ENCODE data around the gene IL1RAP. TPM values are rescaled to one million over a fixed set of nuclear protein-coding genes. Genes with fewer than 3 reads are reported as not detected.
A peak's percentile ranks its signal among the peaks of the same experiment; 100 is the strongest.

Gene IL1RAP
- total RNA-seq, 1 donor from 2014 or later = 52.6 TPM

DNA sequence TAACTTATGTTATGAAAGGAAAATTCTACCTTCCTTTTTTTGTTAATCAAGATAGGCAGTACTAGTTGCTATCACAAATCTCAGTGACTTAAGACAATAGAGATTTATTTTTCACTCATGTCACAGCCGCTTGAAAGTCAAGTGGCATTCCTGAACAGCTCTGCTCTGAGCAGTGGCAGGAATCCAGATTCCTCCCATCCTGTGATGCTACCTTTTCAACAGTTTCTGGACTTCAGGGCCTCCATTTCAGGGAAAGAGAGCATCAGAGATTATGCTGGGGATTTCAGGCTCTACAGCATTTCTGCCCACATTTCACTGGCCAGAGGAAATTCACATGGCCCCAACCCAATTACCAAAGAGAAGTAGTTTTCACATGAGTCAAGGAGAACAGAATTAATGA is 83.4 kb downstream of the IL1RAP start:
- no peak for ATAC-seq
- no peak for DNase-seq (ENCODE audit: low spot score)

DNA sequence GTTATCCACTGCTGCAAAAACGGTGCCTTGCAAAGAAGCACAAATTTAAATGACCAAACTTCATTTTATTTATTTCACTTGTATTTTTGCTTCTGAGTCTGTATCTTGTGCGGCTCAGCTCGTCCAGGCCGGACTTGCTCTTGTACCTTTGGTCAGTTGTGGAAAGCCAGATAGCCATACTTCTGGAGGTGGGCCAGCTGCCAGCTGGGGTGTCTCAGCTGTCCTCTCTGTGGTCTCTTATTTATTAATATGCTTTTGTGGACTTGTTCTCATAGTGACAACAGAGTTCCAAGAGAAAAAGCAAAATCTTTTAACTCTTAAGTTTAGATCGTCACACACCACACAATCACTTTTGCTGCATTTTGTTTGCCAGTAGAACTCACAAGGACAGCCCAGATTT is 87.7 kb downstream of the IL1RAP start:
- DNase-seq (ENCODE audit: low spot score) (no peak), ATAC-seq (peak; percentile 75)

DNA sequence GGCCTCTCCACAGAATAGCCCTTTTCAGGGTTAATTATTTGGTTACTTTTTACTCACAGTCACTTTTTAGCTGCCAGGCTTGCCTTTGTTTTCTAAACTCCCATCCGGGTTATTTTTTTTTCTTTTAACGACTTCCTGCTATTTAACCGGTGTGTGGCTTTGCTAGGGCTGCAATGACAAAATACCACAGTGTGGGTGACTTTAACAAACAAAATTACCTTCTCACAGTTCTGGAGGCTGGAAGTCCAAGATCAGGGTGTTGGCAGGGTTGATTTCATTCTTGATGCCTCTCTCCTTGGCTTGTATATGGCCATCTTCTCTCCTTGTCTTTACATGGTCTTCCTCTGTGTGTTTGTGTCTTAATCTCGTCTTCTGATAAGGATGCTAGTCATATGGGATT is 91.5 kb downstream of the IL1RAP start:
- ATAC-seq (no peak), DNase-seq (ENCODE audit: low spot score) (no peak)

DNA sequence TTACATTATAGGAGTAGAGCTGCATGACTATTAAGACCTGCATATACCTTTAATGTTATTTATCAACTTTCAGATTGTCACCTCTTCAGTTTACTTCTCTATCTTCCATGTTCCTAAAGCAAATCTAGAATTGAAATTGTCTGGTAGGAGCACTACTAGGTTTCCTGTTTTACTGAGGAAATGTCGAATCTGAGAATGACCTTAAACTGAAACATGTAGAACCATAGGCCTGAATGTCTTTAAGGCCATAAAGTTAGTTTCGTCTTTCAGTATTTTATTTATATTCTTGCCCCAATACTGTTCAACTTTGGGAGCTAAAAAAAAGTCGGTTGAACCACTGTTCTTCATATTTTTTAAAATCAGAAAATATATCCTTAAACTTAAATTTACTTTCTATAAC is 92.7 kb downstream of the IL1RAP start:
- DNase-seq (ENCODE audit: low spot score) = no peak
- no peak for ATAC-seq

DNA sequence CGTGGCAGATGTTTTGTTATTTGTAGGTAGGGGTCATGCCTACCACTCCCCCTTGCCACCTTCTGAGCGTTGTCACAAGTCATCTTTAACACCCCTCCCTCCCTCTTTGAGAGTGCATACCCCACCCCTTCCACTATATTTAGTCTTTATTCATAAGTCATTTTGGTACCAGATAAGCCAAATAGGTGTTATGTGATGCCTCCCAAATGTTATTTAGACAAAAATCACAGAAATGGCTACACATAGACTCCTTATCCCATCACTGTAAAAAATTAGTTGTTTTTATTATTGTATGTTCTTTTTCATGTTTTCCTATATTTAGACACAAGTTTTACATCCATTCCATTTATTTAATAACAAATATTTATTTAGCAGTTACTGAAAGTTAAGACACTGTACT is 93.1 kb downstream of the IL1RAP start:
- ATAC-seq (no peak), DNase-seq (ENCODE audit: low spot score) (no peak)

DNA sequence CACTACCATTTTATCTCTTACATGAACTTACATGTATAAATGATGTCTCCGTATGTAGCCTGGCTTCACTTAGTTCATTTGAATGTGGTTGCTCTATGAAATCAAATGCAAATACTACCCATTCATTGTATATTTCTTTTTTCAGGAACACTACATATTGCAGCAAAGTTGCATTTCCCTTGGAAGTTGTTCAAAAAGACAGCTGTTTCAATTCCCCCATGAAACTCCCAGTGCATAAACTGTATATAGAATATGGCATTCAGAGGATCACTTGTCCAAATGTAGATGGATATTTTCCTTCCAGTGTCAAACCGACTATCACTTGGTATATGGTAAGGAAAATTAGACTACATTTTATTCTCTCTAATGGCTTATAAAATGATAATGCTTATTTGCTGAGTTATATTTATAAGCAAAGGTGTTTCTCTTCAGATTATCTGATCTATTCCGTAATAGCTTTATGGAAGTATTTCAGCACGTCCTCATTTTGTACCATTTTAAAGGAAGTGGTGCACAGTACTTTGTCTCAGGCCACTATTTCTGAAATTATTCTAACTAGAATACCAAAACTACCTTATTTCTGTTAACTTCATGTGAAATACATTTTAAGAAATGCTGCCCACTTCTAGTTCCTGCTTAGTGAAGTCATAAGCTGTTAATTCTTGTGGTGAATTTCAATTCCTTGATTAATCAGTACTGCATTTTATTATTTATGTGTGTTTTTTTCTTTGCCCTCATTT is 95.1 kb downstream of the IL1RAP start:
- no peak for ATAC-seq
- no peak for DNase-seq (ENCODE audit: low spot score)

DNA sequence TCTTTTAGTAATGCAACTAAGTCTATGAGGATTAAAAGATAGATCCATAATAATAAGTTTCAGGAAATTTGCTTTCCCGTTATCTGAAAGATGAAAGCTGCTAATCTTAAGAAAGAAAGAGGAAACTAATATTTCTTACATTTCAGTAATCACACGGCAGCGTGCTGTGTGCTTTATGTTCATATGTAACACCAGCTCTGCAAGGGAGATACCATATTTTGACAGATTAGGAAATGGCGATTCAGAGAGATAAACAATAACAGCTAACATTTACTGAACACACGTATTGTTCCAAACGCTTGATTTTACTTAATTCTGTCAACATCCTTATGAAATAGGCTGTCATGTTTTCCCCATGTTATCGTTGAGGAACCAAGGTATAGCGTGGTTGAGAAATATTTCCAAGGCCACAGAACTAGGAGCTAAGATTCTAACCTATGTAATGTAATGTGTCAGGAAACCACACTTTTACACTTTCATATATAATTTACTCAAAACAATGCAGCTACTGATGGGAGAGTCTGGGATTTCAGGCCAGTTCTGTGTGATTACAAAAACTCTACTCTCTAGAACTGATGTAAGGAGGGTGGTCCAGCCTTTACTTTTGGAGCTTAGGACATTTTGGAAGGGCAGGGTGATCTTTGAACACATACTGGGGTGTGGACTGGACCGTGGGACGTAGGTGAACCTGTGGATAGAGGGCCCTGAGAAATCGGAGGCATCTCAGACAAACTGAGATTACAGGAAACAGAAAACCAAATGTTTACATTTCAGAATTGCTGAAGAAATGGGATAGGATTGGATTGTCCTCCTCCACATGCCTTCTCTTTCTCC is 100.6 kb downstream of the IL1RAP start:
- ATAC-seq = peak; percentile 68
- DNase-seq (ENCODE audit: low spot score) = no peak

DNA sequence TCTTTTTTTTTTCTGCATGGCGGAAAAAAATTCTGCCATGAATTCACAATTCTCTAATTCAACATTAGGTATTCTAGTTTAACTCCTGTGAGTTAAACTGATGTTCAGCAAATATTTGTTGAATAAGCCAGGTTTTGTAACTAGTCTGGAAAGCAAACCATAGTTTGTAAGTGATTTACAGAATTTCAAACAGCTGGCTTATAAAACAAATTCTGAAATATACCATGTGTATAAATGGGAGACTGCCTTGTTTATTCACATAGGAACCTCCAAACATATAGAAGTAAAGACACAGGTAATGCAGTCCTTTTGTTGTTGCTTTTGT is 101.1 kb downstream of the IL1RAP start:
- no peak for DNase-seq (ENCODE audit: low spot score)
- ATAC-seq = peak; percentile 61

DNA sequence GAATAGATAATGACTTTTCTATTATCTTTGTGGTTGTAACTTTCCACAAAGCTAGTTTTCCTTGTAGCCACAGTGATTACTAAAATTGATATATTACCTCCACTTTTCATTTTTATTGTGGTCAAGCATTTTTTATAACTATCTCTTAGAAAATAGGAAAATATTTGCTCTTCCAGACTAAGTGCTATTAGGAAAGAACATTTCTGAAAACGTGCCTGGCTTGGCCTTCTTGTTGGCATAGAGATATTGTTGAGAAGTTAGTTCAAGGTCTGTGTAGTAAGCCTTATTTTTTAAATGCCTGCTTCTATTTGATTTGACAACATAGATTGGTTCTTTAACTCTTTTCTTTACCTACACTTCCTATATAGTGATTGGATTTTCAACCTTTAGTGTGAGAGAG is 101.7 kb downstream of the IL1RAP start:
- peak; percentile 14 for ATAC-seq
- DNase-seq (ENCODE audit: low spot score) = no peak

DNA sequence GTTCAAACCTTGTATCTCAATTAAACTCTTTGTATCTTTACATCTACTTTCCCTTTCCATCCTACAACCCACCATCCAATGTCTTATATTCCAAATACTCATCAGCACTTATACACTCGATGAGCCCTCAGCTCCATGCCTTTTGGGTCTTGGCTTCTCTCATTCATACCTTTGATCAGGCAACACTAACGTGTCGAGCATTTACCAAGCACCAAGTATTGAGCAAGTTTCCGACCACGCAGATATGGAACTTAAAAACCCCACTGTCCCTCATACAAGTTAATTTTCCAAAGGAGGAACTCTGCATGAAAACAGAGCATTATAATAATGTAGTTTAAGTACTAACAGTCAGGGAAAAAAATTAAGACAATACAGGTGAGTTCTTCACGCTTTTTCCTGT is 102.8 kb downstream of the IL1RAP start:
- DNase-seq (ENCODE audit: low spot score) = no peak
- peak; percentile 42 for ATAC-seq

DNA sequence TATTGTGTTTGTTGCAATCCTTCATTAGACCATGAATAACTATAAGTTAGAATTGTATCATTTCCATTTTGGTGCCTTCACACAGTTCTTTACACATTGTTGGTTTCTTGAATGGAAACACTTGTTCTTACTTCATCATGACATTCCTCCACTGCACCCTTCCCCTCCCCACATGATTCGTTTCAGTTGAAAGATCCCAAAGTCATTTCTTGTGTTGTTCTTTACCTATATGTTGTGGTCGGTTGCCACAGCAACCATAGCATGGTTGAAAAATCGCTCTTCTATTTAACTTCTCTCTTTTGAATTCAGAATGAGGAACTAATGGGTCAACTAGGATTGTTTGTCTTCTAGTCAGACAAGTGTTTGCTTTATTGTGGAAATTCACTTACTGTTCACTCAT is 103.3 kb downstream of the IL1RAP start:
- ATAC-seq (no peak), DNase-seq (ENCODE audit: low spot score) (no peak)

DNA sequence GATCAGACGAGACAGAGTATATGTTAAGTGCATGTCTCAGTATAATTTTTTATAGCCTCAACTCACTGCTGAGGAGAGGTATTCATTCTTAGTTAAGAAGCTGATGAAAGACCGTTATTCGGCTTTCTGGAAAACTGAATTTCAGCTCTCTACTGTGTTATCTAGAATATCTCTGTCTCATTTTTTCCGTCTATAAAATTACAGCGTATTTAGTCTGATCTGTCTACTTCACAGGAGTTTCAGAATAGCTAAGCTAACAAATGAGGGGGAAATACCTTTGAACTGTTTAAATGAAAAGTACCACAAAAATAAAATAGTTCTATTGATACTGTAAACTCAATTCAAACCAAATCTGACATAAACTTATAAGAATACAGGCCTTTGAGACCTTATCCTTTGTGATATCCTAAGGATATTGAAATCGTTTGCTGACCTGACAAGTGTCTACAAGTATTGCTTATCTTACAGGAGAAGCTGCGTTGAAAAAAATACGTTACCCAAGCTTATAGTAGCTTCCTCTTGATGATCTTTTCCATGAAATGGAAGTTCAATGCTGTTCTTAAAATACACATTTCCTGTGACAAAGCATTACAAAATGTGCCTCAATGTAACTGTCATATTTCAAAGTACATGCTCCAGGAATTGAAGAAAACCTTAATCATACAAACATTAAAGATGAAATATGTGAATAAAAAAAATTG is 104.6 kb downstream of the IL1RAP start:
- DNase-seq (ENCODE audit: low spot score) = no peak
- no peak for ATAC-seq

DNA sequence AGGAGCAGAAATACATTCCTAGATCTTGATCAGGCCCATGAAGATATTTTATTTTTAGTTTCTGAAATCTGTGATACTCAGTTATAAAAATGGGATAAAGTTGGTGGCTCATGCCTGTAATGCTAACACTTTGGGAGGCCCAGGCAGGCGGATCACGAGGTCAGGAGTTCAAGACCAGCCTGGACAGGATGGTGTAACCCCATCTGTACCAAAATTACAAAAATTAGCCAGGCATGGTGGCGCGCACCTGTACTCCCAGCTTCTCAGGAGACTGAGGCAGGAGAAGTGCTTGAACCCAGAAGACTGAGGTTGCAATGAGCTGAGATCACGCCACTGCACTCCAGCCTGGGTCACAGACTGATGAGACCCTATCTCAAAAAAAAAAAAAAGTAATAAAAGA is 105.5 kb downstream of the IL1RAP start:
- ATAC-seq = no peak
- no peak for DNase-seq (ENCODE audit: low spot score)

DNA sequence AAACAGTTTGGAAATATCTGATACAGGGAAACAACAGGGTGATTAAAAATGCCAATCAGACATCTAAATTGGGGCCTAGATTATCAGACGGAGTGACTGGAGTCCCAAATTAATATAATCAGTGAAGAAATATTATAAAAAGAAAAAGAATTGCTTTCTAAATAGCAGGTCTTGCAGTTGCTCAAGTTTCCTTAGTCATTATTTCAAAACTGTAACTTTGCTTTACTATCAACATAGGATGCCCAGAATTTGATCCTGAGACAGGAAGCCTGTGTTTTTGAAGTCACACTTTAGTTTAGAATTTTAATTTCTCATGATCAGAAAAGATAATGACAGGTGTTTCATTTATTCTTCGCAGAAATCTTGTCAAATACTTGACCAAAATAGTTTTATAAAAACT is 105.9 kb downstream of the IL1RAP start:
- no peak for DNase-seq (ENCODE audit: low spot score)

DNA sequence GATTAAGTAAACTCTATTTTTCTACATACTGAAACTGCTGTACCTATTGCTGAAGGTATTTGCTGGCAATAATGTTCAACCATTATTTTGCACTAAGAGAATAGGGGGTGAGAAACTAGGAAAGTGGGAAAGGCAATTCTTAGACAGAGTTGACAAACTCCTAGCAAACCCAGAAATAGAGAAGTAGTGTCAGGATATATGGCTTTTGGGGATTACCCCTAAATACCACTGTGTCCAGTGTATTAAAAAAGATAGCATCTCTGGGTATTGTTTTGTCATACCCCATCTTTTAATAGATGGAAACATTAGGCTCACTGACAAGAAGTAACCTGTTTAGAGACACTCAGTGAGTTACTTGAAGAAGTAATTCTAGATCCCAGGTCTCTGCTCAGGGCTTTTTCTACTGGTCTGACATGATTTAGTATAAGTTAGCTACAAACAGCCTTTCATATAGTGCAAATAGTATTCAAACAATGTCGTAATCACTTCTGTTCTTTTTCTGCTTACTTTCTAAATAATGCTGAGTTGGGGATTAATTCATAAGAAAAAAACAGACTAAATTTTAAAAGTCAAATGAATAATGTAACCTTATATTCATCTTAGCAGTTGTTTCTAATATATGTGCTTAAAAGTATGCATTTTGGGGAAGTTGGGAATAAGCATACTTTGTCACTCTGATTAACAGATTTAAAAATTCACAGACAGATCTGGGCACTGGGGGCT is 107.2 kb downstream of the IL1RAP start:
- DNase-seq (ENCODE audit: low spot score) (no peak), ATAC-seq (no peak)

More for the DNA sequence above, 105.9 kb downstream of the IL1RAP start:
- no peak for ATAC-seq

DNA sequence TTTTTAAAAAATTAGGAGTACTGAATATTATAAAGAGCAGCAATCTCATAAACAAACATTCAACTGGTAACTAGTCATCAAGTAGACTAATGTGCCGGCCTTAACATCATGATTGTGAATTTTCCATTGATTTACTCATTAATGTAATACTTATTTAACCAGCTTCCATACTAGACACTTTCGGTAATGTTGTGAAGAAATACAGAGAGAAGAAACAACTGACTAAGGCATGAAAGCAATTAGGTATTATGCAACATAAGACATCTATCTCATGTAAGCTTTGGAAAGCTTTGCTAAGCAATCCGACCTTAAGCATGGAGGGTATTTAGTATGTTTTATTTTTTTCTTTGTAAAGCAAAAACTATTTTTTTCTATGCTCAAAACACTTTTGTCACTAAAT is 108.0 kb downstream of the IL1RAP start:
- ATAC-seq (no peak), DNase-seq (ENCODE audit: low spot score) (no peak)

DNA sequence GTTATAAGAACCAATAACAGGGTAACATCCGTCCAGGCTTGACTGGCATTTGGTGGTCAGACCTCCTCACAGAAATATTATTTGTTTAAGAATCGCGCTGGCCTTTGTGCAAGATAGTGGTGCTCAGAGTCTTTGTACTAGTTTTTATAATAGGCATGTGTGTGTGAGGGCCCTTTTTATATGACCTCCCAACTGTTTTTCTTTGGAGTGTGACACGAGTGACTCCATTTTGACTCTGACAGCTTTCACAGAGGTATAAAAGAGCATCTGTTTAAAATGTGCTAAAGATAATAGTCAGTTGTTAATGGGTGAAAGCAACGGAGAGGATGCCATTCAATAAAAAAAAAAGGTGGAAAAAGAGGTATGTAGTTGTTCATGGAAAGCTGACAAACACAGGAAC is 110.4 kb downstream of the IL1RAP start:
- DNase-seq (ENCODE audit: low spot score) (no peak), ATAC-seq (no peak)

DNA sequence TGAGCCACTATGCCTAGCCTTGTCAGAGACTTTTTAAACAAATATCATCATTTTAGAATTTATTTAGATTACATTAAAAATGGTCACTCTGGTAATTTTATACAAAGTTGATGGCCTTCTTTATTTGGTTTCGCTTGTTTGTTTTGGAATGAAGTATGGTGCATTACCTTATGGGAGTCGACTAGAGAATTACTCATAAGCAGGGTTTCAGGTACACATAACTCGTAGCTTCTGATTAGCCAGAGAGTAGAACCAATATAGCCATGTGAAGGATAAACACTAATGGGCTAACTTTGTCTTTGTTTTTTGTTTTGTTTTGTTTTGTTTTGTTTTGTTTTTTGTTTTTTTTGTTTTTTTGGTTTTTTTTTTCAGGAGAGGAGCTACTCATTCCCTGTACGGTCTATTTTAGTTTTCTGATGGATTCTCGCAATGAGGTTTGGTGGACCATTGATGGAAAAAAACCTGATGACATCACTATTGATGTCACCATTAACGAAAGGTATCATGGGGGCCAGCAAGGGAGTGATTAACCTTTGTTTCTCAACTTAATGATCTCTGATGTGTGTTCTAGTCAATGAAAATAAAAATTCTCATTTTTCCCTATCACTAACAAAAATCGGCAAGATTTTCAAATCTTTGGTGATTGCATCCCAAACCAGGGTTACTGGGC is 113.2 kb downstream of the IL1RAP start:
- DNase-seq (ENCODE audit: low spot score) = no peak
- no peak for ATAC-seq

DNA sequence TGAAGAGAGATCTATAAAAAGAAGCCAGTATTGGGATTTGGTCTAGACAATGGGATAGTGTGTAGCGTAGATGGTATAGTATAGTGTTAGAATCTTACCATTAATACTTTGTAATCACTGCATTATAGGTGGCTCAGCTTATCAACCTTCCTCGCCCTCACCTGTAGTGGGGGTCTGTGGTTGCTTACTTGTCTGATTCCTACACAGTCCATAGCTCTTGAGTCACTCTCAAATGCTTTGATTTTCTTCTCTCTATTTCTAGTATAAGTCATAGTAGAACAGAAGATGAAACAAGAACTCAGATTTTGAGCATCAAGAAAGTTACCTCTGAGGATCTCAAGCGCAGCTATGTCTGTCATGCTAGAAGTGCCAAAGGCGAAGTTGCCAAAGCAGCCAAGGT is 115.2 kb downstream of the IL1RAP start:
- ATAC-seq (no peak), DNase-seq (ENCODE audit: low spot score) (no peak)

DNA sequence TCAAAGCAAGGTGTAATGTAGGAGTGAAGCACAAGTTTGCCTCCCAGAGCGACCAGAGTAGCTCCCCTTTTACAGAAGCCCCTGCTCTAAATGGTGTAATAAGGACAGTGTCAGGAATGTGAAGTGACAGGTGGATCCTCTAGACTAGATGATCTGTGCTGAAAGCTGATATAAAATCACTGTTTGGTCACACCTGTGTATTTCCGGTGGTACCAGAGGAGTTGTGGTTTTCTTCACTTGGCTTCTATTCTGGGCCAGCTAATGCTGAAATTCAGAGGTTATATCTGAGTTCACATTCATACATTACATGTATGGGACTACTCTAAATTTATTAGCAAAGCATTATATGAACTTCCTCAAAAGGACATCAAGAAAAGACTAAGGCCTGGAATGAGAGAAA is 117.4 kb downstream of the IL1RAP start:
- no peak for ATAC-seq
- DNase-seq (ENCODE audit: low spot score) = no peak

DNA sequence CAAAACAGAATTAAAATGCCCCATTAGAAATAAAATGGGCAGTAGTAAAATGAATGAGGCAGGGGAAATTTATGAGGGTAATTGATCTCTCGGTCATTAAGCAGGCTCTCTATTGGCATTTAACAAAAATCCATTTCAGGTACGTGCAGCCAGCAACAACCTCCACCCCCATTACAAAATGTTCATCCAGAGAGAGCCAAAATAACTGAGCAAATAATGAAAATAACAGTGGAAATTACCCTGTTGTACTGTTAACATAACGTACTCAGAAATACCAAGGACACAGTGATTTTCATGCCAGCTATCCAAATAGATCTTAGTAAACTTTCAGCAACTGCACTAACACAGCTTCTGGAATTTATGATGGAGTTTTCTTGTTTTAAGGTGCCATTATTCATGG is 127.7 kb downstream of the IL1RAP start:
- ATAC-seq = peak; percentile 61
- DNase-seq (ENCODE audit: low spot score) = no peak

All from left lobe of liver (tissue), 2 donors.